RCC 7860 (cell line): ENCODE measurements around the gene HOMER3.
"Not testable (repeated sequence)": the region's sequence is repeated elsewhere in the genome, so short reads cannot be mapped to it uniquely, and the experiment has no call there.

Source experiments
- DNase-seq: peaks from one replicate; pipeline ENCODE4 v3.0.0-alpha.2; 2015; ENCODE audit warnings: low spot score
- FAIRE-seq: peaks from 2 replicates; lab custom pipeline; 2012; peaks lifted over from hg19 to GRCh38; lab: Jason Lieb, UNC

HOMER3 gene

GRCh38 chr19:18954094-18954493 lies 13.1 kb upstream of the HOMER3 start:
- no peak for FAIRE-seq
- DNase-seq: no peak

- DNase-seq, FAIRE-seq: not testable (repeated sequence)
These were observed 11.5 kb upstream of the HOMER3 start for GRCh38 chr19:18952364-18953003.

- DNase-seq (no peak), FAIRE-seq (no peak)
These were observed 10.8 kb upstream of the HOMER3 start for GRCh38 chr19:18951721-18952281.

GRCh38 chr19:18949858-18950257 lies 8.8 kb upstream of the HOMER3 start:
- DNase-seq (no peak), FAIRE-seq (no peak)

- no peak for FAIRE-seq
These were observed 7.9 kb upstream of the HOMER3 start for GRCh38 chr19:18948976-18949356.

GRCh38 chr19:18948075-18948975 lies 7.3 kb upstream of the HOMER3 start:
- no peak for FAIRE-seq
- no peak for DNase-seq

More at GRCh38 chr19:18948976-18949356, 7.9 kb upstream of the HOMER3 start:
- no peak for DNase-seq

GRCh38 chr19:18946918-18947317 lies 5.9 kb upstream of the HOMER3 start:
- FAIRE-seq: no peak
- no peak for DNase-seq

GRCh38 chr19:18946335-18946734 lies 5.3 kb upstream of the HOMER3 start:
- DNase-seq: no peak
- no peak for FAIRE-seq

GRCh38 chr19:18945297-18945696 lies 4.3 kb upstream of the HOMER3 start:
- FAIRE-seq (no peak), DNase-seq (no peak)

- no peak for FAIRE-seq
- DNase-seq: no peak
These were observed 2.4 kb upstream of the HOMER3 start for GRCh38 chr19:18943465-18943864.

- DNase-seq (no peak), FAIRE-seq (no peak)
These were observed 1.7 kb upstream of the HOMER3 start for GRCh38 chr19:18942692-18943091.

- DNase-seq: no peak
These were observed 774 bp upstream of the HOMER3 start for GRCh38 chr19:18941628-18942354.

GRCh38 chr19:18939922-18940768 lies 872 bp downstream of the HOMER3 start:
- no peak for FAIRE-seq
- DNase-seq: peak; percentile 12

More at GRCh38 chr19:18941628-18942354, 774 bp upstream of the HOMER3 start:
- no peak for FAIRE-seq

GRCh38 chr19:18939163-18939562 lies 1.9 kb downstream of the HOMER3 start:
- no peak for DNase-seq
- FAIRE-seq: no peak

GRCh38 chr19:18933297-18933696 lies 7.7 kb downstream of the HOMER3 start:
- DNase-seq (no peak), FAIRE-seq (no peak)

GRCh38 chr19:18932216-18932841 lies 8.7 kb downstream of the HOMER3 start:
- DNase-seq: no peak
- FAIRE-seq: no peak

GRCh38 chr19:18931316-18932162 lies 9.5 kb downstream of the HOMER3 start:
- no peak for DNase-seq
- FAIRE-seq: no peak

GRCh38 chr19:18929311-18929710 lies 11.7 kb downstream of the HOMER3 start:
- FAIRE-seq: no peak
- no peak for DNase-seq
